ENCODE results near the gene SLC6A13.

SLC6A13 gene

DNA sequence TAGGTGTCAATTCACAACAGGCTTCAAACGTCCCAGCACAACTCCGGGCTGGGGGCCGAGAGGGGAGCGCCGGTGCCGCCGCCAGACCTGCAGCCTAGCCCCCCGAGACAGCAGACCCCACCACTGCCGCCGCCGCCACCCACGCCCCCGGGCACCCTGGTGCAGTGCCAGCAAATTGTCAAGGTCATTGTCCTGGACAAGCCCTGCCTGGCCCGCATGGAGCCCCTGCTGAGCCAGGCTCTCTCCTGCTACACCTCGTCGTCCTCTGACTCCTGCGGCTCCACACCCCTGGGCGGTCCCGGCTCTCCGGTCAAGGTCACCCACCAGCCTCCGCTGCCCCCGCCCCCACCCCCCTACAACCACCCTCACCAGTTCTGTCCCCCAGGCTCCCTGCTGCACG lies 88.0 kb downstream of the SLC6A13 start:
- TF ChIP-seq, protein P1, sequence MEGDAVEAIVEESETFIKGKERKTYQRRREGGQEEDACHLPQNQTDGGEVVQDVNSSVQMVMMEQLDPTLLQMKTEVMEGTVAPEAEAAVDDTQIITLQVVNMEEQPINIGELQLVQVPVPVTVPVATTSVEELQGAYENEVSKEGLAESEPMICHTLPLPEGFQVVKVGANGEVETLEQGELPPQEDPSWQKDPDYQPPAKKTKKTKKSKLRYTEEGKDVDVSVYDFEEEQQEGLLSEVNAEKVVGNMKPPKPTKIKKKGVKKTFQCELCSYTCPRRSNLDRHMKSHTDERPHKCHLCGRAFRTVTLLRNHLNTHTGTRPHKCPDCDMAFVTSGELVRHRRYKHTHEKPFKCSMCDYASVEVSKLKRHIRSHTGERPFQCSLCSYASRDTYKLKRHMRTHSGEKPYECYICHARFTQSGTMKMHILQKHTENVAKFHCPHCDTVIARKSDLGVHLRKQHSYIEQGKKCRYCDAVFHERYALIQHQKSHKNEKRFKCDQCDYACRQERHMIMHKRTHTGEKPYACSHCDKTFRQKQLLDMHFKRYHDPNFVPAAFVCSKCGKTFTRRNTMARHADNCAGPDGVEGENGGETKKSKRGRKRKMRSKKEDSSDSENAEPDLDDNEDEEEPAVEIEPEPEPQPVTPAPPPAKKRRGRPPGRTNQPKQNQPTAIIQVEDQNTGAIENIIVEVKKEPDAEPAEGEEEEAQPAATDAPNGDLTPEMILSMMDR (IDR thresholded peaks at IDR 0.05): no peak

DNA sequence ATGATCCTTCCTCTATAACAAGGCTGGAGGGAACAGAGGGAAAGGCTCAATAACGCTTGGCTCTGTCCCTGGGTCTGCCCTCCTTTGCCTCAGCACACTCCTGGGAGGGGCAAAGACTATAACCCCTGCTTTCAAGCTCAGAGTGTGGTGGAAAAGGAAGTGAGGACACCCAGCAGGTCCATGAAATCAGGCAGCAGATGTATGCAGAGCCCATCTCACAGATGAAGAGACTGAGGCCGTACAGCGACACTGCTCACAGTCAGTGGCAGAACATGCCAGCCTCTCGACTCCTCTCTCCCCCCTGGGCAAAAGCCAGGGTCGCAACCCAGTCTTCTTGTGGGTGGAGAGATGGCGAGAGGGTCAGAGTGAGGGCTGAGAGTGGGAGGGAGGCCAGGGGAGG lies 88.5 kb downstream of the SLC6A13 start:
- TF ChIP-seq, protein P1 (IDR thresholded peaks at IDR 0.05): no peak

DNA sequence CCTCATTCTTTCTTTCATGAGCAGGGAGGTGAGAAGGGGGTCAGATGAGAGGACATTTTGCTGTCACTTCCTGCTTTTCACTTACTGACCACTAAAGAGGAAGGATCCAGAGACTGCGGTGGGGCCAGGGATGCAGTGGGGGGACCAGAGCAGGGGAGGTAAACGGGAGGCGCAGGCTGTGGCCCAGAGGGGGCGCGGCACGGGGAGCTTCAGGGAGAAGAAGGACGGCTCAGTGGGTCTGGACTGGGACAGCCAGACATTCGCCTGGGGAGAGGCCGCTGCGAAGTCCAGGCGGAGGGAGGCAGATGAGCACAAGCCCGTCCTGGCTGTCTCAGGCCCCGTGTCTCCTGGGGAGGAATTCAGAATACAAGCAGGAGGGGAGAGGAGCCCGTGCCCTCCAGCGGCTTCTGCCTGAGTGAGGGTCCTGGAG lies 89.9 kb downstream of the SLC6A13 start:
- TF ChIP-seq, protein P1 (IDR thresholded peaks at IDR 0.05): no peak

GRCh38 chr12:171743-172676 lies 90.6 kb downstream of the SLC6A13 start:
- TF ChIP-seq, protein P1 (IDR thresholded peaks at IDR 0.05): no peak

- TF ChIP-seq, protein P1 (IDR thresholded peaks at IDR 0.05): no peak
Measured at GRCh38 chr12:171276-171675, 91.4 kb downstream of the SLC6A13 start.

Data from LNCAP (cell line).